ENCODE results near the gene DYSF.

DNA sequence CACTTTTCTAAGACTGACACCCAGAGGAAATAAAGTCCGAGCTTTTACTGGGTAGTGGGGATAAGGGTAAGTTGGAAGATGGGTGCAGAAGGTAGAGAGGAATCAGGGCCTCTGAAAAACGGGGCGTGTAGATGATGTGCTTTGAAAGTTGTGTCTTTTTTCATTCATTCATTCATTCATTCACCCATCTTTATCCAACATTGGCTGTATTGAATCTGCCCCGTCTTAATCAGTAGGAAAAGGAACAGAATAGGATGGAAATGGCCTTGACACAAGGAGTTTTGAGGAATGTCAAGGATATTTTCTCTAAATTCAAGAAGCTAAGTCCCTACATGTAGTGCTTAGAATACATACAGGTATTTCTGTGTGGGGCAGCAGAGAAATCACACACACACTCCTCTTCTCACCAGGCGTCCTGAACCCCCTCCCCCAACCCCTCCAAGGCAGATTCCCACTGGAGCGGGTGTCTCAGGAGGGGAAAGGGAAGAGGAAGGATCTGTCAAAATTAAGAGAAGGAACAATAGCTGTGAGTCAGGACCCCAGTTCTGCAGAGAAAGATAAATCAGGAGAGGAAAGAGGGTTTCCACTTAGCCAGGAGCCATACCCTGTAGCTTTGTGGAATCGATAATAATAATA, 13.9 kb downstream of the DYSF start:
- TF ChIP-seq, protein P1, sequence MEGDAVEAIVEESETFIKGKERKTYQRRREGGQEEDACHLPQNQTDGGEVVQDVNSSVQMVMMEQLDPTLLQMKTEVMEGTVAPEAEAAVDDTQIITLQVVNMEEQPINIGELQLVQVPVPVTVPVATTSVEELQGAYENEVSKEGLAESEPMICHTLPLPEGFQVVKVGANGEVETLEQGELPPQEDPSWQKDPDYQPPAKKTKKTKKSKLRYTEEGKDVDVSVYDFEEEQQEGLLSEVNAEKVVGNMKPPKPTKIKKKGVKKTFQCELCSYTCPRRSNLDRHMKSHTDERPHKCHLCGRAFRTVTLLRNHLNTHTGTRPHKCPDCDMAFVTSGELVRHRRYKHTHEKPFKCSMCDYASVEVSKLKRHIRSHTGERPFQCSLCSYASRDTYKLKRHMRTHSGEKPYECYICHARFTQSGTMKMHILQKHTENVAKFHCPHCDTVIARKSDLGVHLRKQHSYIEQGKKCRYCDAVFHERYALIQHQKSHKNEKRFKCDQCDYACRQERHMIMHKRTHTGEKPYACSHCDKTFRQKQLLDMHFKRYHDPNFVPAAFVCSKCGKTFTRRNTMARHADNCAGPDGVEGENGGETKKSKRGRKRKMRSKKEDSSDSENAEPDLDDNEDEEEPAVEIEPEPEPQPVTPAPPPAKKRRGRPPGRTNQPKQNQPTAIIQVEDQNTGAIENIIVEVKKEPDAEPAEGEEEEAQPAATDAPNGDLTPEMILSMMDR (IDR thresholded peaks at IDR 0.05): no peak
- no peak for TF ChIP-seq POLR2A (IDR thresholded peaks at IDR 0.05)
